Upper lobe of left lung (tissue), 6 donors: Measurements from ENCODE around the gene CARD10. TPM values are rescaled to one million over a fixed set of nuclear protein-coding genes. Genes with fewer than 3 reads are reported as not detected.
A peak's percentile ranks its signal among the peaks of the same experiment; 100 is the strongest.

Experiments
- ATAC-seq, 2 donors: fragments of 200-7000 bp; cut with Tn5 transposase; one replicate each; pipeline ENCODE4 v1.9.1; 2022; ENCODE audit warnings: mild to moderate bottlenecking in 2 of 2, moderate library complexity in 2 of 2; ENCODE audit not compliant: low FRiP score in 2 of 2
- DNase-seq, 2 donors: peaks; one replicate each; pipeline ENCODE4 v3.0.0-alpha.2; 2019 to 2020
- H3K27ac ChIP-seq, 4 donors: fragments of 200-600 bp; sonication (generic); one replicate each; pipeline ENCODE4 v1.5.1; 2016 to 2019
- H3K27me3 ChIP-seq, 4 donors: fragments of 200-600 bp; sonication (generic); one replicate each; pipeline ENCODE4 v1.5.1; 2017 to 2019
- H3K36me3 ChIP-seq, 4 donors: fragments of 200-600 bp; sonication (generic); one replicate each; pipeline ENCODE4 v1.5.1; 2016 to 2019
- H3K4me1 ChIP-seq, 4 donors: fragments of 200-600 bp; sonication (generic); one replicate each; pipeline ENCODE4 v1.5.1; 2018 to 2019
- H3K4me3 ChIP-seq, 4 donors: fragments of 200-600 bp; sonication (generic); one replicate each; pipeline ENCODE4 v1.5.1; 2017 to 2019; ENCODE audit warnings: mild to moderate bottlenecking in 2 of 4, moderate library complexity in 1 of 4
- H3K9me3 ChIP-seq, 4 donors: fragments of 200-600 bp; sonication (generic); one replicate each; pipeline ENCODE4 v1.5.1; 2018 to 2019
- EP300 ChIP-seq, 4 donors: sonication (generic); formaldehyde crosslinking; IDR thresholded peaks; one replicate each; pipeline ENCODE4 v1.5.1; 2017; ENCODE audit warnings: antibody characterized with exemption in 4 of 4, control low read depth in 2 of 4
- POLR2A ChIP-seq, 4 donors: fragments of 450-650 bp; IDR thresholded peaks; one replicate each; pipeline ENCODE4 v1.5.1; 2016 to 2017; ENCODE audit warnings: antibody characterized with exemption in 4 of 4, mild to moderate bottlenecking in 2 of 4
- POLR2AphosphoS5 ChIP-seq, 2 donors: sonication (generic); formaldehyde crosslinking; IDR thresholded peaks; one replicate each; pipeline ENCODE4 v1.5.1; 2017; ENCODE audit warnings: antibody characterized with exemption in 2 of 2
- WGBS, 2 donors: methylation state at CpG; one replicate each; pipeline ENCODE4 v1.1.5; 2017 to 2018; 5-methylcytosine and 5-hydroxymethylcytosine counted together
- total RNA-seq, 6 donors: library from RNA; depleted of rRNA in 4 of 6; stranded (reverse); fragments of >200 nt in 4 of 6; gene quantifications; one replicate each; pipeline versions ENCODE4 v1.1.0 to v1.2.1, GENCODE V29; 2016 to 2021
- TF ChIP-seq, protein P1 (sequence below), 6 experiments: fragments of 450-650 bp in 4 of 6; fragments of 200-600 bp in 2 of 6; sonication (generic) in 2 of 6; IDR thresholded peaks; one replicate each; pipeline ENCODE4 v1.5.1; 2016 to 2019; ENCODE audit warnings: antibody characterized with exemption in 6 of 6
- donor health status: DM: no; HTN: no; CAD: no; lungs with moderate emphysema.
- donor health status: DM: no; HTN: yes; CAD: no; lungs with severe emphysema.

The CARD10 gene
- total RNA-seq, 6 donors from 2014 or later: 6.2 to 19.8 (median 13.6) TPM

- Histone ChIP-seq H3K4me1 (peaks cover 27 to 43% (median 35%) of the 10 kb centered on the region in 4 donors), H3K27ac (peak overlapping the region; percentile 88 to 96 (median 92))
- WGBS, 2 donors: 81 to 85% methylated on average over 10 of the region's 10 CpGs
Observed at GRCh38 chr22:37487129-37487528, 32.1 kb downstream of the CARD10 start.

GRCh38 chr22:37486224-37486845, 32.9 kb downstream of the CARD10 start, which contains the start of gene MFNG:
TSS of gene MFNG (minus strand) at chr22:37486384. CDS start at chr22:37486177, 207 bp downstream.
- H3K9me3 ChIP-seq: no peaks in the 10 kb centered on the region
- H3K4me1 ChIP-seq: peaks cover 27 to 43% (median 38%) of the 10 kb centered on the region in 4 donors
- ATAC-seq (peak; percentile 77 to 87), DNase-seq (peak; percentile 91 to 93)
- TF ChIP-seq, protein P1, sequence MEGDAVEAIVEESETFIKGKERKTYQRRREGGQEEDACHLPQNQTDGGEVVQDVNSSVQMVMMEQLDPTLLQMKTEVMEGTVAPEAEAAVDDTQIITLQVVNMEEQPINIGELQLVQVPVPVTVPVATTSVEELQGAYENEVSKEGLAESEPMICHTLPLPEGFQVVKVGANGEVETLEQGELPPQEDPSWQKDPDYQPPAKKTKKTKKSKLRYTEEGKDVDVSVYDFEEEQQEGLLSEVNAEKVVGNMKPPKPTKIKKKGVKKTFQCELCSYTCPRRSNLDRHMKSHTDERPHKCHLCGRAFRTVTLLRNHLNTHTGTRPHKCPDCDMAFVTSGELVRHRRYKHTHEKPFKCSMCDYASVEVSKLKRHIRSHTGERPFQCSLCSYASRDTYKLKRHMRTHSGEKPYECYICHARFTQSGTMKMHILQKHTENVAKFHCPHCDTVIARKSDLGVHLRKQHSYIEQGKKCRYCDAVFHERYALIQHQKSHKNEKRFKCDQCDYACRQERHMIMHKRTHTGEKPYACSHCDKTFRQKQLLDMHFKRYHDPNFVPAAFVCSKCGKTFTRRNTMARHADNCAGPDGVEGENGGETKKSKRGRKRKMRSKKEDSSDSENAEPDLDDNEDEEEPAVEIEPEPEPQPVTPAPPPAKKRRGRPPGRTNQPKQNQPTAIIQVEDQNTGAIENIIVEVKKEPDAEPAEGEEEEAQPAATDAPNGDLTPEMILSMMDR (IDR thresholded peaks at IDR 0.05): peak in 1 of 6 experiments; percentile 15
- TF ChIP-seq POLR2AphosphoS5 (IDR thresholded peaks at IDR 0.05) (no peak), POLR2A (IDR thresholded peaks at IDR 0.05) (peak in 2 of 4 donors; percentile 39 to 73)
- WGBS, 2 donors: 5 to 16% methylated on average over 4 to 21 of the region's 24 CpGs
- peak within 1 kb of the TSS; percentile 88 to 96 (median 92) for H3K27ac ChIP-seq
- peak within 1 kb of the TSS; percentile 49 to 67 (median 58) for H3K4me3 ChIP-seq
- no peaks in the 10 kb centered on the region for H3K27me3 ChIP-seq
- peaks cover 0 to 9% (median 0%) of the 10 kb centered on the region in 4 donors for H3K36me3 ChIP-seq

More at GRCh38 chr22:37487129-37487528, 32.1 kb downstream of the CARD10 start:
- no peak for TF ChIP-seq POLR2AphosphoS5 (IDR thresholded peaks at IDR 0.05)
- TF ChIP-seq, protein P1 (IDR thresholded peaks at IDR 0.05): no peak
- TF ChIP-seq EP300 (IDR thresholded peaks at IDR 0.05): no peak
- no peak for TF ChIP-seq POLR2A (IDR thresholded peaks at IDR 0.05)
- Histone ChIP-seq H3K9me3 (no peaks in the 10 kb centered on the region), H3K4me3 (no peak overlapping the region), H3K27me3 (no peaks in the 10 kb centered on the region), H3K36me3 (peaks cover 0 to 11% (median 0%) of the 10 kb centered on the region in 4 donors)
- DNase-seq (peak in 1 of 2 donors; percentile 60), ATAC-seq (no peak)

DNA sequence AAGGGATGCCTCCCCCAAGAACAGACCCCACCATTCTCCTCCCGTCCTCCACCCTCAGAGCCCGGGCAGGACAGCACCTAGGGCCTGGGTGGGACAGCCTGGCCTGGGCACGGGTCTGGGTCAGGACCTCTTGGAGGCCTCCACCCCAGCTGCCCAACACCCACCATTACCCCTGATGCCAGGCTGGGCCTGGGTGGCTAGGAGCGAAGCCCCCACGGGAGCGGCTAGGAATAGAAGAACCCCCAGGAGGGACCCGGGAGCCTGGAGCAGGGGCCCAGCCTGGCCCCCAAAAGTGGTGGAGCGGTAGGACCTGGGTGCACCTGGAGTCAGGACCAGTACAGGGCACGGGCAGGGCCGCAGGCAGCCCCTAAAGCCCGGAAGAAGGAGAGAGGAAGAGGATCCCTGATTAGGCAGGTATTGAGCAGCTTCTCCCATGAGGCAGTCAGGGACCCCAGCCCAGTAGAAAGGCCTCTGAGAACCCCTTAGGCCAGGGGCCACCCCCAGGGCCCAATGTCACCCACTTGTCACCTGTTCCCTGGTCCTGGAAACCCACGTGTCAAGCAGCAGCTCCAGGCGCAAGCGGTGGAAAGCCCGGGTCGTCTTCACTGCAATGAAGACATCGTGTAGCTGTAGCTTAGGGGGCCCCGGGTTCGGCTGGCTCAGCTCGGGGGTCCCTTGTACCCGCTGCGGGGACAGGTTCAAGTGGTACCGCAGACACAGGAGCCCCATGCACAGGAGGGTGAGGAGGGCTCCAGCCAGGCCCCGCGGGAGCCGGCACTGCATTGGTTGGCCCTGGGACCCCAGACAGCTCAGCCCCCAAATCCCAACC, 33.6 kb downstream of the CARD10 start:
- peaks cover 30 to 43% (median 38%) of the 10 kb centered on the region in 4 donors for H3K4me1 ChIP-seq
- DNase-seq (peak; percentile 26 to 68), ATAC-seq (peak in 1 of 2 donors; percentile 1)
- H3K27ac ChIP-seq: peak overlapping the region; percentile 88 to 96 (median 92)
- H3K4me3 ChIP-seq: peak overlapping the region; percentile 49 to 67 (median 58)
- no peaks in the 10 kb centered on the region for H3K9me3 ChIP-seq
- H3K36me3 ChIP-seq: peaks cover 0 to 4% (median 0%) of the 10 kb centered on the region in 4 donors
- no peak for TF ChIP-seq POLR2A (IDR thresholded peaks at IDR 0.05)
- no peak for TF ChIP-seq EP300 (IDR thresholded peaks at IDR 0.05)
- TF ChIP-seq, protein P1 (IDR thresholded peaks at IDR 0.05): no peak
- no peaks in the 10 kb centered on the region for H3K27me3 ChIP-seq
- 36 to 77% methylated on average over 5 to 24 of the region's 26 CpGs for WGBS, 2 donors

- Histone ChIP-seq H3K9me3 (no peaks in the 10 kb centered on the region), H3K4me1 (peaks cover 30 to 43% (median 38%) of the 10 kb centered on the region in 4 donors), H3K27ac (peak overlapping the region; percentile 88 to 96 (median 92)), H3K27me3 (no peaks in the 10 kb centered on the region), H3K36me3 (peaks cover 0 to 4% (median 1%) of the 10 kb centered on the region in 4 donors), H3K4me3 (peak overlapping the region; percentile 49 to 67 (median 58))
- peak in 2 of 4 donors; percentile 73 to 93 for TF ChIP-seq EP300 (IDR thresholded peaks at IDR 0.05)
- TF ChIP-seq POLR2AphosphoS5 (IDR thresholded peaks at IDR 0.05): peak; percentile 85 to 90
- TF ChIP-seq, protein P1 (IDR thresholded peaks at IDR 0.05): no peak
- peak in 3 of 4 donors; percentile 19 to 74 (median 31) for TF ChIP-seq POLR2A (IDR thresholded peaks at IDR 0.05)
- peak; percentile 69 for ATAC-seq
- DNase-seq: peak; percentile 87 to 92
- WGBS, 2 donors: 39 to 53% methylated on average over 32 to 38 of the region's 39 CpGs
Observed at GRCh38 chr22:37484480-37485394, 34.5 kb downstream of the CARD10 start.
